PC-9 (cell line): ENCODE data around the gene KLC3.

Experiments used
- EZH2 ChIP-seq: fragments of 200-600 bp; sonication (generic); IDR thresholded peaks from 2 replicates; pipeline ENCODE4 v1.8.0; 2017; ENCODE audit warnings: antibody characterized with exemption, low read depth
- TF ChIP-seq, protein P1 (sequence below): fragments of 200-600 bp; sonication (generic); conservative IDR thresholded peaks from 2 replicates; pipeline ENCODE4 v1.6.1; 2017; ENCODE audit warnings: mixed run types, antibody characterized with exemption, mild to moderate bottlenecking, moderate library complexity

DNA sequence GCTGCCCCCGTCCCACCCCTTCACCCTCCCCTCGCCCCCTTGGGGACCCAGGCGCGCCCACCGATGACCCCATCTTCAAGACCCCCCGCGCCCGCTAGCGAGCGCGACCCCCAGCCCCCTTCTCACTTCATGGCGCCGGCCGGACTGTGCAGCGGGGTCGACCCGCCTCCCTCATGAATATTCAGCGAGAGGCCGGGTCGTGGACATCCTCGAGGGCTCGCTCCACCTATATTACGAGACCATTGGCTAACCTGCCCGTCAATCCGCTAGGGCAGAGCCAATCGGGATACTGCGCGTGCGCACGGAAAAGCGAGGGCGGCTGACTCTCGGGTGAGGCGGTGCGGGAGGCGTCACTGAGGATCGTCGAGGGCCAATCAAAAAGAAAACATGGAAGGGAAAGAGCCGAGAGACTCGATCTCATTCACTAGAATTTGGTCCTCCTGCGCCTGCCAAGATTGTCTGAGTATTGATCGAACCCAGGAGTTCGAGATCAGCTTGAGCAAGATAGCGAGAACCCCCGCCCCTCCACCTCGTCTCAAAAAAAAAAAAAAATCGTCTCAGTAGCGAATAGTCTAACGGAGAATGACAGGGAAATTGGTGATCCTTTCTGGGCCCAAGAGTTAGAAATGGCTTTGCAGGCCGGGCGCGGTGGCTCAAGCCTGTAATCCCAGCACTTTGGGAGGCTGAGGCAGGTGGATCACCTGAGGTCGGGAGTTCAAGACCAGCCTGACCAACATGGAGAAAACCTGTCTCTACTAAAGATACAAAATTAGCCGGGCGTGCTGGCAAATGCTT is 30.1 kb downstream of the KLC3 start, which contains the start of gene ERCC2:
- TF ChIP-seq, protein P1, sequence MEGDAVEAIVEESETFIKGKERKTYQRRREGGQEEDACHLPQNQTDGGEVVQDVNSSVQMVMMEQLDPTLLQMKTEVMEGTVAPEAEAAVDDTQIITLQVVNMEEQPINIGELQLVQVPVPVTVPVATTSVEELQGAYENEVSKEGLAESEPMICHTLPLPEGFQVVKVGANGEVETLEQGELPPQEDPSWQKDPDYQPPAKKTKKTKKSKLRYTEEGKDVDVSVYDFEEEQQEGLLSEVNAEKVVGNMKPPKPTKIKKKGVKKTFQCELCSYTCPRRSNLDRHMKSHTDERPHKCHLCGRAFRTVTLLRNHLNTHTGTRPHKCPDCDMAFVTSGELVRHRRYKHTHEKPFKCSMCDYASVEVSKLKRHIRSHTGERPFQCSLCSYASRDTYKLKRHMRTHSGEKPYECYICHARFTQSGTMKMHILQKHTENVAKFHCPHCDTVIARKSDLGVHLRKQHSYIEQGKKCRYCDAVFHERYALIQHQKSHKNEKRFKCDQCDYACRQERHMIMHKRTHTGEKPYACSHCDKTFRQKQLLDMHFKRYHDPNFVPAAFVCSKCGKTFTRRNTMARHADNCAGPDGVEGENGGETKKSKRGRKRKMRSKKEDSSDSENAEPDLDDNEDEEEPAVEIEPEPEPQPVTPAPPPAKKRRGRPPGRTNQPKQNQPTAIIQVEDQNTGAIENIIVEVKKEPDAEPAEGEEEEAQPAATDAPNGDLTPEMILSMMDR = no peak
- no peak for TF ChIP-seq EZH2
